ENCODE measurements around the gene CNPY2. TPM values are rescaled to one million over a fixed set of nuclear protein-coding genes. Genes with fewer than 3 reads are reported as not detected.

The CNPY2 gene
- total and polyA plus RNA-seq, 7 donors: 28.2 to 103 (median 60.1) TPM

DNA sequence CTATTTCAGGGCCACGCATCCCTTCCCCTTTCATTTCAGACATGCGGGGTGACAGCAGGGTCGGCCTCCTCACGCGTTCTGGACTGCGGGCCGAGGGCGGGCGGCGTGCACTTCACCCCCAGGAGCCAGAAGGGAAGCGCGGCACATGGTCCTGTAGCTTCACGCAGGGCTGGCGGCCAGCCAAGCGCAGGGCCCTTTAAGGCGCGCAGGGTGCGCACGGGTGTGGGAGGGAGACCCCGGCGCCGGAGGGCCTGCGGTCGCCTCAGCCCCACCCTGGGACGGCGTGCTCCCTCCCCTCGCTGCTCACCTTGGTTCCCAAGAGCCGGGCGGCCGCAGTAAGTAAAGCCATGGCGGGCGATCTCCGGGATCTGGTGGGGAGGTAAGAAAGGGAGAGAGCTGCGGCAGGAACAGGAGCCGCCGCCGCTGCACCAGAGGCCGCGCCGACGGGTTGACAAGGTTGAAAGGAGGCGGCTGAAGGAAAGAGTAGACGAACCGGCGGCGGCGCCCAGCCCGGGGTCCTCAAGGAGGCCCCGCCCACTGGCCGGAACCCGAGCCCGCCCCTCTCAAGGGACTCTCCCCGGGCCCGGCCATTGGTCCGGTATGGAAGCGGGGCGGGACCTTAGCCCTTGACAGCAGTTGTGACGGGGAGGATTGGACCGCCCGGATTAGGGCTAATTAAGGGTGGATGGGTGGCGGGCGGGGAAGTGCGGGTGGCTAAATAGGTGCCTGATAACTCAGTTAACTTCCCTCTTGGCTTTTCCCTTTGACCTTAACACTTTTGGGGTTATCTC is 15.7 kb downstream of the CNPY2 start, which contains the start of gene CS:
Gene CS, minus strand, starts transcription at position 478 of the 791 bp plus-strand sequence. Its CDS starts 129 bp downstream, at position 349.
- Histone ChIP-seq H3K27me3 (no peaks in the 10 kb centered on the region), H3K27ac (peak within 1 kb of the TSS; percentile 91 to 98 (median 95)), H3K9me3 (no peaks in the 10 kb centered on the region), H3K36me3 (peaks cover 0 to 15% (median 2%) of the 10 kb centered on the region in 4 donors), H3K4me1 (peaks cover 0 to 68% (median 46%) of the 10 kb centered on the region in 4 donors), H3K4me3 (peak within 1 kb of the TSS; percentile 67 to 95 (median 91))
- 0 to 1% methylated on average over 63 of the region's 63 CpGs for WGBS, 2 donors
- peak; percentile 73 to 90 (median 87) for TF ChIP-seq POLR2AphosphoS5 (IDR thresholded peaks at IDR 0.05)
- TF ChIP-seq, protein P1, sequence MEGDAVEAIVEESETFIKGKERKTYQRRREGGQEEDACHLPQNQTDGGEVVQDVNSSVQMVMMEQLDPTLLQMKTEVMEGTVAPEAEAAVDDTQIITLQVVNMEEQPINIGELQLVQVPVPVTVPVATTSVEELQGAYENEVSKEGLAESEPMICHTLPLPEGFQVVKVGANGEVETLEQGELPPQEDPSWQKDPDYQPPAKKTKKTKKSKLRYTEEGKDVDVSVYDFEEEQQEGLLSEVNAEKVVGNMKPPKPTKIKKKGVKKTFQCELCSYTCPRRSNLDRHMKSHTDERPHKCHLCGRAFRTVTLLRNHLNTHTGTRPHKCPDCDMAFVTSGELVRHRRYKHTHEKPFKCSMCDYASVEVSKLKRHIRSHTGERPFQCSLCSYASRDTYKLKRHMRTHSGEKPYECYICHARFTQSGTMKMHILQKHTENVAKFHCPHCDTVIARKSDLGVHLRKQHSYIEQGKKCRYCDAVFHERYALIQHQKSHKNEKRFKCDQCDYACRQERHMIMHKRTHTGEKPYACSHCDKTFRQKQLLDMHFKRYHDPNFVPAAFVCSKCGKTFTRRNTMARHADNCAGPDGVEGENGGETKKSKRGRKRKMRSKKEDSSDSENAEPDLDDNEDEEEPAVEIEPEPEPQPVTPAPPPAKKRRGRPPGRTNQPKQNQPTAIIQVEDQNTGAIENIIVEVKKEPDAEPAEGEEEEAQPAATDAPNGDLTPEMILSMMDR (IDR thresholded peaks at IDR 0.05): no peak
- TF ChIP-seq EP300 (IDR thresholded peaks at IDR 0.05): no peak
- peak; percentile 49 to 82 for TF ChIP-seq POLR2A (IDR thresholded peaks at IDR 0.05)
- intact Hi-C loops (cut with DNase I): loop anchor here (2.0 kb wide), 2 partner anchors 33 to 41 kb away; partner anchors contain the start of genes ANKRD52 and COQ10A
- DNase-seq: peak; percentile 100

DNA sequence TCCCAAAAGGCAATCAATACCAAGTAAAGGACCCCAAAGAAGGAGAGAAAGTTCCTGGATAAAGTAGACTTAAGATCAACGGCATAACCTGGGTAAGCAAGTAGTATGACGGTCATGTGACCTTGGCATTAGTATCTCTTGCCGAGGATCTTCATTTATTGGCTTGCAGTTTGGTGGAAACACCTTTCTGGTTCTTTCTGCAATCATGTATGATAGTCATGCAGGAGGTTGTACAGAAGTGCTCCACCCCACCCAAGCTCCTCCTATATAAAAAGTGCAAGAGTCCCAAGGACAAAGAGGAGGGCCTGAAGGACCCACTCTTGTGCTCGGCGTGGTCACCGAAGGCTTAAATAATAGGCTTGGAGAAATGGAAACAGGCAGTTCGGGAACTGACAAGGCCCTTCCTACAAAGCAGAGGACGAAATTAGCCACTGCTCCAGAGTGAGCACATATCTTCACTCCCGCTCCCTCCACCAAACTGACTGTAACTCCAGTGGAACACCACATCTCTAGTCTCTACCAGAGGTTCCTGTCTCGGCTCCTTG is 16.4 kb downstream of the CNPY2 start:
- 0 to 2% methylated on average over 10 of the region's 10 CpGs for WGBS, 2 donors
- Histone ChIP-seq H3K4me1 (peaks cover 0 to 74% (median 46%) of the 10 kb centered on the region in 4 donors), H3K4me3 (peak overlapping the region; percentile 67 to 95 (median 91)), H3K27me3 (no peaks in the 10 kb centered on the region), H3K27ac (peak overlapping the region; percentile 91 to 98 (median 95)), H3K9me3 (no peaks in the 10 kb centered on the region), H3K36me3 (peaks cover 0 to 8% (median 2%) of the 10 kb centered on the region in 4 donors)
- no peak for DNase-seq
- TF ChIP-seq POLR2A (IDR thresholded peaks at IDR 0.05) (no peak), POLR2AphosphoS5 (IDR thresholded peaks at IDR 0.05) (no peak), EP300 (IDR thresholded peaks at IDR 0.05) (no peak)
- TF ChIP-seq, protein P1 (IDR thresholded peaks at IDR 0.05): no peak
- intact Hi-C loops (cut with DNase I): no loop called here

DNA sequence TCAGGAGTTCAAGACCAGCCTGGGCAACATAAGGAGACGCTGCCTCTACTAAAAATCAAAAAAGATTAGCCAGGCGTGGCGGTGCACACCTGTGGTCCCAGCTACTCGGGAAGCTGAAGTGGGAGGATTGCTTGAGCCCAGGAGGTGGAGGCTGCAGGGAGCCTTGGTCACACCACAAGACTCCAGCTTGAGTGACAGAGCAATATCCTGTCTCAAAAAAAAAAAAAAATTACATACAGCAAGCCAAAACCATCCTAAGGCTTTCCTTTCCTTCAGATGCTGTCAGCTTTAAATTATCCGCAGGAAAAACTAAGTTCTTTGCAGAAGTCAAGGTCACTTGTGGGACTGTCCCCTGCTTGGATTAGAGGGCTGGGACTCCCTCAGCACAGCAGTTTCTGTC is 17.0 kb downstream of the CNPY2 start:
- no peak for DNase-seq
- Histone ChIP-seq H3K27me3 (no peaks in the 10 kb centered on the region), H3K4me3 (peak overlapping the region in 3 of 4 donors; percentile 67 to 95 (median 88)), H3K36me3 (peaks cover 0 to 4% (median 1%) of the 10 kb centered on the region in 4 donors), H3K4me1 (peaks cover 0 to 75% (median 46%) of the 10 kb centered on the region in 4 donors), H3K9me3 (no peaks in the 10 kb centered on the region), H3K27ac (peak overlapping the region; percentile 91 to 98 (median 95))
- TF ChIP-seq, protein P1 (IDR thresholded peaks at IDR 0.05): no peak
- TF ChIP-seq POLR2A (IDR thresholded peaks at IDR 0.05) (no peak), POLR2AphosphoS5 (IDR thresholded peaks at IDR 0.05) (no peak), EP300 (IDR thresholded peaks at IDR 0.05) (no peak)
- 52 to 70% methylated on average over 5 of the region's 5 CpGs for WGBS, 2 donors
- intact Hi-C loops (cut with DNase I): no loop called here

DNA sequence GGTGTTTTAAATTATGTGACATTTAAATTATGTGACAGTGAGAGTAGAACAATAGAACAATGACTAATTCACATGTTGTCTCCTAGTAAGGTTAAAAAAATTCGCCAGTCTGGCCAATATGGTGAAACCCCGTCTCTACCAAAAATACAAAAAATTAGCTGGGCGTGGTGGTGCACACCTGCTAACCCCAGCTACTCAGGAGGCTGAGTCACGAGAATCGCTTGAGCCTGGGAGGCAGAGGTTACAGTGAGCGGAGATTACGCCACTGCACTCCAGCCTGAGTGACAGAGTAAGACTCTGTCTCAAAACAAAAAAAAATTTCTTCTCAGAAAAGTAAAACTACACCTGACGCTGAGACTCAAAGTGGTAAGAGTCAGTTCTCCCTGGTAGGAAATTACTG is 18.4 kb downstream of the CNPY2 start:
- no peak overlapping the region for H3K4me3 ChIP-seq
- H3K27ac ChIP-seq: peak overlapping the region in 1 of 4 donors; percentile 9
- intact Hi-C loops (cut with DNase I): no loop called here
- H3K36me3 ChIP-seq: peaks cover 0 to 4% (median 0%) of the 10 kb centered on the region in 4 donors
- H3K9me3 ChIP-seq: no peaks in the 10 kb centered on the region
- TF ChIP-seq, protein P1 (IDR thresholded peaks at IDR 0.05): no peak
- TF ChIP-seq EP300 (IDR thresholded peaks at IDR 0.05) (no peak), POLR2AphosphoS5 (IDR thresholded peaks at IDR 0.05) (no peak), POLR2A (IDR thresholded peaks at IDR 0.05) (no peak)
- no peak for DNase-seq
- H3K27me3 ChIP-seq: no peaks in the 10 kb centered on the region
- 85 to 94% methylated on average over 8 of the region's 8 CpGs for WGBS, 2 donors
- peaks cover 0 to 72% (median 46%) of the 10 kb centered on the region in 4 donors for H3K4me1 ChIP-seq
